Cardiac fibroblast (primary cell): Measurements from ENCODE around the gene LEUTX.
A peak's percentile ranks its signal among the peaks of the same experiment; 100 is the strongest.

ENCODE experiments used
- DNase-seq, 2 donors: peaks; one replicate each; pipeline versions ENCODE4 v3.0.0 to v3.0.0-alpha.2; 2010; ENCODE audit warnings: low read depth in 2 of 2
- H3K4me3 ChIP-seq, 2 donors: replicated peaks in 1 of 2; 1 replicate in 1 of 2; 2 replicates in 1 of 2; pipeline ENCODE4 v1.5.1; 2011; ENCODE audit warnings: low read depth in 2 of 2, low read length in 2 of 2, mild to moderate bottlenecking in 2 of 2, moderate library complexity in 1 of 2
- TF ChIP-seq, protein P1 (sequence below): IDR thresholded peaks from one replicate; pipeline ENCODE4 v1.5.1; 2011; ENCODE audit warnings: low read depth, mild to moderate bottlenecking, low read length, inconsistent platforms

The LEUTX gene

DNA sequence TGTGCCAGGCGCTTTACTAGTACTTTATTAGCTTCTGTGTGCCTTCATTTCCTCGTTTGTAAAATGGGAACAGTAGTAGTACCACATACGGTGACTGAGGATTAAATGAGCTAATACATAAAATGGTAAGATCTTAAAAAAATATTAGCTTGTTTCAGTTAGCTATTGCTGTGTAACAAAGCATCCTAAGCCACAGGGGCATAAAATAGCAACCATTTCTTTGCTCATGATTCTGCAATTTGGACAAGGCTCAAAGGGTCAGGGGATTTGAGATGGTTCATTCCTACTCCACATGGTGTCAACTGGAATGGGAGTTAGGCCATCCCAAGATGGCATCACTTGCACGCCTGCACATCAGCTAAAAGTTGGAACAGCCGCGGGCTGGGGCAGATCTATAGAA, 42.0 kb downstream of the LEUTX start:
- no peak overlapping the region for H3K4me3 ChIP-seq
- no peak for DNase-seq
- TF ChIP-seq, protein P1, sequence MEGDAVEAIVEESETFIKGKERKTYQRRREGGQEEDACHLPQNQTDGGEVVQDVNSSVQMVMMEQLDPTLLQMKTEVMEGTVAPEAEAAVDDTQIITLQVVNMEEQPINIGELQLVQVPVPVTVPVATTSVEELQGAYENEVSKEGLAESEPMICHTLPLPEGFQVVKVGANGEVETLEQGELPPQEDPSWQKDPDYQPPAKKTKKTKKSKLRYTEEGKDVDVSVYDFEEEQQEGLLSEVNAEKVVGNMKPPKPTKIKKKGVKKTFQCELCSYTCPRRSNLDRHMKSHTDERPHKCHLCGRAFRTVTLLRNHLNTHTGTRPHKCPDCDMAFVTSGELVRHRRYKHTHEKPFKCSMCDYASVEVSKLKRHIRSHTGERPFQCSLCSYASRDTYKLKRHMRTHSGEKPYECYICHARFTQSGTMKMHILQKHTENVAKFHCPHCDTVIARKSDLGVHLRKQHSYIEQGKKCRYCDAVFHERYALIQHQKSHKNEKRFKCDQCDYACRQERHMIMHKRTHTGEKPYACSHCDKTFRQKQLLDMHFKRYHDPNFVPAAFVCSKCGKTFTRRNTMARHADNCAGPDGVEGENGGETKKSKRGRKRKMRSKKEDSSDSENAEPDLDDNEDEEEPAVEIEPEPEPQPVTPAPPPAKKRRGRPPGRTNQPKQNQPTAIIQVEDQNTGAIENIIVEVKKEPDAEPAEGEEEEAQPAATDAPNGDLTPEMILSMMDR: no peak

DNA sequence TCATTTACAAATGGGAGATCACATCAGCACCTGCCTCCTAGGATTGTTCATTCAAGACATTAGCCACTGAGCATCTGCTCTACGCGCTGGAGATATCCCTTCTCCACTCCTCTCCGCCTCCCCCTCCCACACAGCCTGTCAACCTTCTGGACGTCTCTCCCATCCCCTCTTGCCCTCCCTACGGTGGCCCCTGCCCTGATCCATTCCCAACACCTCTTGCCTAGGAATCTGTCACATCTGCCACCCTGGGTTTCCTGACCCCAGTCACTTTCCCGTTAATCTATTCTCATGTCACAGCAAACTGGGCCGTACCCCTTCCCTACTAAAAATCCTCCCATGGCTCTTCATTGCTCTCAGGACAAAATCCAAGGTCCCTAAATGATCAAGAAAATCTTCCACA, 45.0 kb downstream of the LEUTX start:
- TF ChIP-seq, protein P1: no peak
- peak overlapping the region; percentile 77 to 86 for H3K4me3 ChIP-seq
- no peak for DNase-seq

DNA sequence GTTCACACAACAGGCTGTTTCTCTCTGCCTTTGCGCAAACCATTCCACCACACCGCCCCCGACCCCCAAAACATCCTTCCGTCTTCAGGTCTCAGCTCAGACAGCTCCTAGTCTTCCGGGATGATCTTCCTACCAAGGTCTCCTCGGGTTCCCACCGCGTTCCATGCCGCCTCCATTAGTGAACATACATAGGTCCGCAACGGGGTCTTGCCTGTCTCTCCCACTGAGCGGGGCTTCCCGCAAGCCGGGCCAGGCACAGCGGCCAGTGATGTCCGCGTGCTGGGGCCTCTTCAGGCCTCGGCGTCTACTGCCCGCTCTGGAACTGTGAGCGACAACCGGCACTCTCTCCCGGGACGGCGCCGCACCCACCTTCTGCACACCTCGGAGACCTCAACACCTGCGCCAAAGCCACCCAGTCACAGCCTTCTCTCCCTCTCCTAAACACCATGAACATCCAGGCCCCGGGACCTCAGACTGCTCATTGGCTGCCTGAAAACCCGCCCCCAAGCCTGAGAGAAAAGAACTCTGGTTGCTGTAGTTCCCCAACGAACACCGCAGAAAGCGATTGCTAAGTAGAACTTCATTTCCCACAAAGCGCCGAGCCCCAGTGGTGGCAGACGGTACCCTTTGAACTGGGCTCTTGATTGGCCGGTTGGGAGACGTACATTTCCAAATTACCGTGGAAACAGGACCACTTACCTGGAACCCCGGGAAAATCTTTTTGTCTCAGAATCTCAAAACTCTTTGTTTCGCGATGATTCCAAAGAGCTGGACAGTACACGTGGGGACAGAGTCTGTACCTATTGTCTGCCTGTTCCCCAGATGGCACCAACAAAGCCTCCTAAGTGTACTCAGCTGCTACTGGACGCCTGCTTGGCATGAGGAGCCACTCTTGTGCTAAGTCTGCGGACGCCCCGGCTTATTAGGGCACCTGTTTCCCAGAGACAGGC, 45.8 kb downstream of the LEUTX start:
- TF ChIP-seq, protein P1: no peak
- peak; percentile 94 to 95 for DNase-seq
- peak overlapping the region; percentile 77 to 86 for H3K4me3 ChIP-seq

DNA sequence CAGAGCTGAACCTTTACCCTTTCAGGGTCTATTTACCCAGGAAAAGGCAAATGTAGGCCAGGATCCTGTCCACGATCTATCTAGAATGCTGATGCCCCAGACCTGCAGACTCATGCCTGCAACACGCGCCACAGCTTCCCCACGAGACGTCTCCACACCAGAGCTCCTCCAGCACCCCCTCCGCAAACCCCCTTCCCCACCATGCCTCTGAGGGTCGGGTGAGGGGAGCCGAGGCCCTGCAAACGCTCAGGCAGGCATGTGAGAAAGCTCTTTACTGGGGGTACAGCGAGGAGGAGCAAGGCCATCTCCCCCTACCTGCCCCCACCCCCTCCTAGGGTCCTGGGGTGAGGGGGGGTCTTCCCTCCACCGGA, 46.4 kb downstream of the LEUTX start:
- no peak overlapping the region for H3K4me3 ChIP-seq
- DNase-seq: no peak
- TF ChIP-seq, protein P1: no peak

DNA sequence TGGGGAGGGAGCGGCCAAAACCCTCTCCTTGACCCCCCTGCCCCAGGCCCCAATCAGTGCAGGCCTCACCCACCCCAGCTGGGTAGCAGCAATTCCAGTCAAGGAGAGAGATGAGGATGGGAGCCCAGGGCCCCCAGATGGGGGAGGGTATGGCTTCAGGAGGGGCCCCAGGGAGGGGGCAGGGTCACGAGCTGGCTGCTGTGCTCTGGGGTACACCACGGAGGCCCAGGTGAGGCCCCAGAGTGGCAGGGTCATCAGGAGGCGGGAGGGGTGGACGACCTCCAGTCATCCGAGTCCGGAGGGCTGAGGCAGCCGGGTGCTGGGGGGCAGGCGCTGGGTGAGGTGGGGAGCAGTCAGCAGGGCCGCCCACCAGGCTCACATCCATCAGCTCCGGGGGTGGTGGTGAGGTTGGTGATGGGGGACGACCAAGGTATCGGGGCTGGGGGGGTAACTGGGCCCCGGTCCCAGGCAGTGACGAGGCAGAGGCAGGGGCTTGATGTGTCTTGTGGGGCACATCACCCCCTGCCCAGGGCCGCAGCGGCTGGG, 47.0 kb downstream of the LEUTX start:
- DNase-seq: no peak
- TF ChIP-seq, protein P1: no peak
- H3K4me3 ChIP-seq: no peak overlapping the region

DNA sequence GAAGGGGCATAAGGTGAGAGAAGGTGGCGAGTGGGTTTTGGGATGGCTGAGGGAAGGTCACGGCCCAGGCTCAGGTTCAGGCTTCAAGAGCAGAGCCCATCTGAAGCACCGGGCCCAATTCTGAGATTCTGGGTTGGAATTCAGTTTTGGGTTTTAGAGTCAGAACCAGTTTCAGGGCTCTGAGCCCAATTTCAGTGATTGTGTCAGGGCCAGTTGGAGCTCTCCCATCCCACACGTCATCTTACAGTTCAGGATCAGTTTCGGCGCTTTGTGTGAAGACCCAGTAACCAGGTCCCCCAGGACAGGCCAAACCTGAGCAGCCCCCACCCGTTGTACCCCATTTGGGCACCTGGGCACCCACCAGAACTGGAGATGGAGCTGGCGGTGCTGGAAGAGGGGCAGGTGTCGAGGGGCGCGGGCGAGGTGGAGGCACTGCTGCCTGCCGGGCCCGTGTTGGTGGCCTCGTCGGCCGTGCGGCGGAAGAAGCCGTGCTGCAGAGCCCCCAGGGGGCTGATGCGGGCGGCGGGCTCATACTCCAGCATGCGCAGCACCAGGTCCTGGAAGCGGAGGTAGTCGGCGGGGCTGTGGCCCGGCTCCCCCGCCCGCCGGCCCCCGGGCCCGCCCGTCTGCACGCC, 47.8 kb downstream of the LEUTX start:
- H3K4me3 ChIP-seq: no peak overlapping the region
- TF ChIP-seq, protein P1: no peak
- no peak for DNase-seq
